Astrocyte (in vitro differentiated cells and primary cell): ENCODE results near the gene UTRN.

Source experiments
- EZH2 ChIP-seq: IDR thresholded peaks from 2 replicates; pipeline ENCODE4 v1.6.1; 2012; ENCODE audit warnings: mild to moderate bottlenecking, low read length, inconsistent platforms; ENCODE audit not compliant: insufficient read depth
- TF ChIP-seq, protein P1 (sequence below): IDR thresholded peaks from 2 replicates; pipeline ENCODE4 v1.5.1; 2011; ENCODE audit warnings: low read depth, mild to moderate bottlenecking, inconsistent platforms, low read length, moderate library complexity; ENCODE audit not compliant: insufficient read depth

GRCh38 chr6:144285798-144286502, 815 bp downstream of the UTRN start:
- TF ChIP-seq, protein P1, sequence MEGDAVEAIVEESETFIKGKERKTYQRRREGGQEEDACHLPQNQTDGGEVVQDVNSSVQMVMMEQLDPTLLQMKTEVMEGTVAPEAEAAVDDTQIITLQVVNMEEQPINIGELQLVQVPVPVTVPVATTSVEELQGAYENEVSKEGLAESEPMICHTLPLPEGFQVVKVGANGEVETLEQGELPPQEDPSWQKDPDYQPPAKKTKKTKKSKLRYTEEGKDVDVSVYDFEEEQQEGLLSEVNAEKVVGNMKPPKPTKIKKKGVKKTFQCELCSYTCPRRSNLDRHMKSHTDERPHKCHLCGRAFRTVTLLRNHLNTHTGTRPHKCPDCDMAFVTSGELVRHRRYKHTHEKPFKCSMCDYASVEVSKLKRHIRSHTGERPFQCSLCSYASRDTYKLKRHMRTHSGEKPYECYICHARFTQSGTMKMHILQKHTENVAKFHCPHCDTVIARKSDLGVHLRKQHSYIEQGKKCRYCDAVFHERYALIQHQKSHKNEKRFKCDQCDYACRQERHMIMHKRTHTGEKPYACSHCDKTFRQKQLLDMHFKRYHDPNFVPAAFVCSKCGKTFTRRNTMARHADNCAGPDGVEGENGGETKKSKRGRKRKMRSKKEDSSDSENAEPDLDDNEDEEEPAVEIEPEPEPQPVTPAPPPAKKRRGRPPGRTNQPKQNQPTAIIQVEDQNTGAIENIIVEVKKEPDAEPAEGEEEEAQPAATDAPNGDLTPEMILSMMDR, result no peak
- no peak for TF ChIP-seq EZH2
